ENCODE data around the gene SIGLEC12.

Gene SIGLEC12

DNA sequence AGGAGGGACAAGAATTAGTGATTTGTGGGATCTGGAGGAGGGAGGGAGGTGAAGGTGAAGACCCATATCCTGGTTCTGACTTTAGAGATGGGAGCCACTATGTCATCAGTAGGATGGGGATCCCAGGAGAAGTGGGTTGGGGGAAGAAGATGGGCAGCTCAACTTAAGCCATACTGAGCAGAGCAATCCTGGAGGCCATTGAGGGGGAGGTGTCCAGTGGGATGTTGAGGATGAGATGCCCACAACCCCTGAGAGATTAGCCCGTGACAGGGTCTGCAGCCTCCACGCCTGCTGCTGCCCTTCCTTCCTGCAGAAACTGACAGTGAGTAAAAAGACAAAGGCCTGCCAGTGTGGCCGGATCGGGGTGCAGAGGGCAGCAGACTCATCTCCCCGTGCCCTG is 41.1 kb upstream of the SIGLEC12 start:
- 25 to 75% methylated on average over 1 to 5 of the region's 5 CpGs for WGBS, 2 experiments (ENCODE audit: insufficient coverage in 2 of 2)
- Histone ChIP-seq H3K4me1 (ENCODE audit: control insufficient read depth, insufficient read depth, low read length, poor library complexity, severe bottlenecking) (peaks cover 33% of the 10 kb centered on the region), H3K36me3 (ENCODE audit: control insufficient read depth, insufficient read depth, low read length) (no peaks in the 10 kb centered on the region), H3K9me3 (ENCODE audit: control insufficient read depth, low read length) (no peaks in the 10 kb centered on the region), H3K4me3 (ENCODE audit: extremely low read depth, insufficient read depth, low read length, poor library complexity, severe bottlenecking) (no peak overlapping the region), H3K27ac (ENCODE audit: low read depth, low read length, severe bottlenecking) (no peak overlapping the region)

GRCh38 chr19:51541458-51542357 is 40.1 kb upstream of the SIGLEC12 start:
- WGBS, 2 experiments (ENCODE audit: insufficient coverage in 2 of 2), result 53 to 63% methylated on average over 8 to 10 of the region's 10 CpGs
- Histone ChIP-seq H3K9me3 (ENCODE audit: control insufficient read depth, low read length) (no peaks in the 10 kb centered on the region), H3K36me3 (ENCODE audit: control insufficient read depth, insufficient read depth, low read length) (no peaks in the 10 kb centered on the region), H3K4me1 (ENCODE audit: control insufficient read depth, insufficient read depth, low read length, poor library complexity, severe bottlenecking) (peaks cover 24% of the 10 kb centered on the region), H3K27ac (ENCODE audit: low read depth, low read length, severe bottlenecking) (peak overlapping the region; percentile 53), H3K4me3 (ENCODE audit: extremely low read depth, insufficient read depth, low read length, poor library complexity, severe bottlenecking) (peak overlapping the region; percentile 14)

GRCh38 chr19:51539821-51540366 is 38.3 kb upstream of the SIGLEC12 start:
- Histone ChIP-seq H3K9me3 (ENCODE audit: control insufficient read depth, low read length) (no peaks in the 10 kb centered on the region), H3K36me3 (ENCODE audit: control insufficient read depth, insufficient read depth, low read length) (no peaks in the 10 kb centered on the region), H3K4me3 (ENCODE audit: extremely low read depth, insufficient read depth, low read length, poor library complexity, severe bottlenecking) (no peak overlapping the region), H3K27ac (ENCODE audit: low read depth, low read length, severe bottlenecking) (no peak overlapping the region), H3K4me1 (ENCODE audit: control insufficient read depth, insufficient read depth, low read length, poor library complexity, severe bottlenecking) (peaks cover 18% of the 10 kb centered on the region)
- WGBS, 2 experiments (ENCODE audit: insufficient coverage in 2 of 2), result 77 to 86% methylated on average over 3 of the region's 4 CpGs

GRCh38 chr19:51535535-51535934 is 33.9 kb upstream of the SIGLEC12 start:
- WGBS, 2 experiments (ENCODE audit: insufficient coverage in 2 of 2), result no CpG with 5 or more reads among the region's 1 CpG
- Histone ChIP-seq H3K9me3 (ENCODE audit: control insufficient read depth, low read length) (peaks cover 4% of the 10 kb centered on the region), H3K36me3 (ENCODE audit: control insufficient read depth, insufficient read depth, low read length) (no peaks in the 10 kb centered on the region), H3K4me3 (ENCODE audit: extremely low read depth, insufficient read depth, low read length, poor library complexity, severe bottlenecking) (no peak overlapping the region), H3K4me1 (ENCODE audit: control insufficient read depth, insufficient read depth, low read length, poor library complexity, severe bottlenecking) (peaks cover 12% of the 10 kb centered on the region), H3K27ac (ENCODE audit: low read depth, low read length, severe bottlenecking) (peak overlapping the region; percentile 33)

- WGBS, 2 experiments (ENCODE audit: insufficient coverage in 2 of 2), result 47 to 48% methylated on average over 15 to 19 of the region's 25 CpGs
- peaks cover 4% of the 10 kb centered on the region for H3K9me3 ChIP-seq (ENCODE audit: control insufficient read depth, low read length)
- H3K27ac ChIP-seq (ENCODE audit: low read depth, low read length, severe bottlenecking), result no peak within 1 kb of the TSS
Measured at GRCh38 chr19:51531349-51532315, 30.0 kb upstream of the SIGLEC12 start, which contains the start of gene SIGLEC6. Gene SIGLEC6, minus strand, starts transcription at chr19:51531670. Its CDS starts 22 bp downstream, at chr19:51531648.

DNA sequence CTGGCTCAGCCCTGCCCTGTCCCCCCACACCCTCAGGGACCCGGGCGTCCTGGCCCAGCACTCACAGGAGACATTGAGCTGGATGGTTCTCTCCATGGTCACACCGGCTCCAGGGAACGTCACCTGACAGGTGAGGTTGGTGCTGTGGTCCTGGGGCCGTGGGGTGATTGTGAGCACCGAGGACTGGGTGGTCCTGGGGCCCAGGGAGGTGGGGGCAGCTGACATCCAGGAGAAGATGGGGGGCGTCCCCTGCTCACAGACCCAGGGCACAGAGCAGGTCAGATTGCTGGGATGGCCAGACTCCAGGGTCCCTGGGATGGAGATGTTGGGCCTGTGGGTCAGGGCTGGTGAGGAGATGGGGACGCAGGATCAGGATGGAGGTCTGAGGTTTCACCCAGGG is 29.0 kb upstream of the SIGLEC12 start:
- H3K36me3 ChIP-seq (ENCODE audit: control insufficient read depth, insufficient read depth, low read length), result no peaks in the 10 kb centered on the region
- 81 to 87% methylated on average over 5 to 6 of the region's 8 CpGs for WGBS, 2 experiments (ENCODE audit: insufficient coverage in 2 of 2)
- no peak overlapping the region for H3K27ac ChIP-seq (ENCODE audit: low read depth, low read length, severe bottlenecking)
- H3K4me3 ChIP-seq (ENCODE audit: extremely low read depth, insufficient read depth, low read length, poor library complexity, severe bottlenecking), result no peak overlapping the region
- H3K9me3 ChIP-seq (ENCODE audit: control insufficient read depth, low read length), result peaks cover 4% of the 10 kb centered on the region
- peaks cover 9% of the 10 kb centered on the region for H3K4me1 ChIP-seq (ENCODE audit: control insufficient read depth, insufficient read depth, low read length, poor library complexity, severe bottlenecking)

More at GRCh38 chr19:51531349-51532315, 30.0 kb upstream of the SIGLEC12 start, which contains the start of gene SIGLEC6:
- Histone ChIP-seq H3K4me1 (ENCODE audit: control insufficient read depth, insufficient read depth, low read length, poor library complexity, severe bottlenecking) (peaks cover 12% of the 10 kb centered on the region), H3K36me3 (ENCODE audit: control insufficient read depth, insufficient read depth, low read length) (no peaks in the 10 kb centered on the region), H3K4me3 (ENCODE audit: extremely low read depth, insufficient read depth, low read length, poor library complexity, severe bottlenecking) (no peak within 1 kb of the TSS)

GRCh38 chr19:51529301-51529700 is 27.7 kb upstream of the SIGLEC12 start:
- 100% methylated on average over 1 of the region's 2 CpGs; no CpG with 5 or more reads in 1 of the 2 experiments for WGBS, 2 experiments (ENCODE audit: insufficient coverage in 2 of 2)
- H3K9me3 ChIP-seq (ENCODE audit: control insufficient read depth, low read length), result no peaks in the 10 kb centered on the region
- H3K4me1 ChIP-seq (ENCODE audit: control insufficient read depth, insufficient read depth, low read length, poor library complexity, severe bottlenecking), result no peaks in the 10 kb centered on the region
- no peak overlapping the region for H3K27ac ChIP-seq (ENCODE audit: low read depth, low read length, severe bottlenecking)
- H3K36me3 ChIP-seq (ENCODE audit: control insufficient read depth, insufficient read depth, low read length), result no peaks in the 10 kb centered on the region
- no peak overlapping the region for H3K4me3 ChIP-seq (ENCODE audit: extremely low read depth, insufficient read depth, low read length, poor library complexity, severe bottlenecking)

DNA sequence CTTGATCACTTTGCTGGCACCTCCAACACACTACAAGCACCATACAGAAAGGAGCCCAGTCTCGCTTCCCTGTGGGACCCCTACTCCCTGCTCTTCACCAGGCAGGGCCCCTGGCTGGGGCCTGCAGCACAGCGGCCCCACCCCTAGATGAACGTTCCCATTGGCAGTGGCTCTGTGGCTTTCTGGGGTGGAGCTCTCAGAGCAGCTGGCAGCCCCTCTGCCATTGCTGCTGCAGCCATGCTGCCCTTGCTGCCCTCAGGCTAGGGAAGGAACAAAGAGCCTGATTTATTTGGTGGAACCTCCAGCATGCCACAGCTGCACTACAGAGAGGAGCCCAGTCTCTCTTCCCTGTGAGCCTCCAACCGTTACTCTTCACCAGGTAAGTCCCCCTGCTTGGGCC is 24.1 kb upstream of the SIGLEC12 start:
- H3K36me3 ChIP-seq (ENCODE audit: control insufficient read depth, insufficient read depth, low read length), result no peaks in the 10 kb centered on the region
- 43 to 61% methylated on average over 3 to 4 of the region's 4 CpGs for WGBS, 2 experiments (ENCODE audit: insufficient coverage in 2 of 2)

DNA sequence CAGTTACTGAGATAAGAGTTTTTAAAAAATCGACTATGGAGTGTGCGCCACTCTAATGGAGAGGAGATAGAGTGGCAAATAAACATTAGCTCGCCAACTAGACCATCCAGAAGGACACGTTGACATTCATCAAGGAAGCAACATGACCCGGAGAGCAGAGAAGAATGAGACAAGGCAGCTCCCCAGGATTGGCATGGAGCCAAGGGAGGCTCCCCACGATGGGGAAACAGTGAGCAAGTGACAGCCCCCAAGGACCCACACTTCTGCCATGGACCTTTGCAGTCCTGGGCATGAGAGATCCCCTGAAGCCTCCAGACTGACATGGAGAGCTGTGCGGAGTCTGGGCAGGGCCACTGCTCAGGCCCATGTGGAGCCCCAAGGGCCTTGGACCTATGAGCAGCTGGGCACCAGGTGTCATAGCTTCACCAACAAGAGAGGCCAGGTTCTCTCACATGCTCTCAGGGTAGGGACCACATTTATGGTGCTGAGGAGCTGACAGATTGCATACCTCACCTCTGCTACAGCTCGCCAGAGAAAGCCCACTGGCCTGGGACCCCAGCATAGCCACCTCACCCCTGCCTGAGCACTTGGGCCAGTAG is 23.2 kb upstream of the SIGLEC12 start:
- H3K27ac ChIP-seq (ENCODE audit: low read depth, low read length, severe bottlenecking), result no peak overlapping the region
- no peak overlapping the region for H3K4me3 ChIP-seq (ENCODE audit: extremely low read depth, insufficient read depth, low read length, poor library complexity, severe bottlenecking)
- no peaks in the 10 kb centered on the region for H3K36me3 ChIP-seq (ENCODE audit: control insufficient read depth, insufficient read depth, low read length)
- 84 to 85% methylated on average over 6 to 7 of the region's 8 CpGs for WGBS, 2 experiments (ENCODE audit: insufficient coverage in 2 of 2)
- H3K9me3 ChIP-seq (ENCODE audit: control insufficient read depth, low read length), result no peaks in the 10 kb centered on the region
- H3K4me1 ChIP-seq (ENCODE audit: control insufficient read depth, insufficient read depth, low read length, poor library complexity, severe bottlenecking), result no peaks in the 10 kb centered on the region

More for the DNA sequence above, 24.1 kb upstream of the SIGLEC12 start:
- H3K9me3 ChIP-seq (ENCODE audit: control insufficient read depth, low read length), result no peaks in the 10 kb centered on the region
- H3K27ac ChIP-seq (ENCODE audit: low read depth, low read length, severe bottlenecking), result no peak overlapping the region
- no peaks in the 10 kb centered on the region for H3K4me1 ChIP-seq (ENCODE audit: control insufficient read depth, insufficient read depth, low read length, poor library complexity, severe bottlenecking)
- no peak overlapping the region for H3K4me3 ChIP-seq (ENCODE audit: extremely low read depth, insufficient read depth, low read length, poor library complexity, severe bottlenecking)

DNA sequence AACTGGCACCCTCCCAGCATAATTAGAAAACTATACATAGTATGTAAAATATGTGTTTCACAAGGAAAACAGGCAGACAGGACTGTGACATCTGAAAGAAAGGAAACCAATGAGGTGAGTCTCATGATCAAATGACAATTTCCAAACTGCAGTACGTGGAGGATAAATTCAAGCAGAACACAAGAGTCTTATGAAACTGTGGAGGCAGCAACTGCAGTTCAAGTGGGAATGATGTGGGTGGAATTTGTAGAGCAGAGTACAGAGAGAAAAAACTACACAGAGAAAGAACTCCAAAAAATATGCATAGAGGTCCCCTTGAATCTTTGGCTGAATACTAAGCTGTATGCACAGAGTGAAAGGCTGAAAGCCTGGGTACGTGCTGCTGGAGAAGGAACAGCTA is 20.2 kb upstream of the SIGLEC12 start:
- H3K4me3 ChIP-seq (ENCODE audit: extremely low read depth, insufficient read depth, low read length, poor library complexity, severe bottlenecking), result no peak overlapping the region
- no peaks in the 10 kb centered on the region for H3K4me1 ChIP-seq (ENCODE audit: control insufficient read depth, insufficient read depth, low read length, poor library complexity, severe bottlenecking)
- H3K27ac ChIP-seq (ENCODE audit: low read depth, low read length, severe bottlenecking), result no peak overlapping the region
- 82 to 89% methylated on average over 1 of the region's 2 CpGs for WGBS, 2 experiments (ENCODE audit: insufficient coverage in 2 of 2)
- H3K36me3 ChIP-seq (ENCODE audit: control insufficient read depth, insufficient read depth, low read length), result no peaks in the 10 kb centered on the region
- H3K9me3 ChIP-seq (ENCODE audit: control insufficient read depth, low read length), result peaks cover 5% of the 10 kb centered on the region

All from mesodermal cell (in vitro differentiated cells).